ENCODE data around the gene ELMO1. TPM values are rescaled to one million over a fixed set of nuclear protein-coding genes. Genes with fewer than 3 reads are reported as not detected.

Gene ELMO1
- total and polyA plus RNA-seq, 9 donors = 8.9 to 48.9 (median 28.0) TPM

- 13 to 31% (median 20%) methylated on average over 4 of the region's 4 CpGs for WGBS, 3 donors
- Histone ChIP-seq H3K36me3 (no peaks in the 10 kb centered on the region), H3K27me3 (no peaks in the 10 kb centered on the region), H3K4me3 (no peak overlapping the region), H3K4me1 (ENCODE audit: insufficient read depth) (peaks cover 25% of the 10 kb centered on the region), H3K9me3 (no peaks in the 10 kb centered on the region), H3K27ac (peak overlapping the region in 1 of 2 donors; percentile 43)
- DNase-seq = peak; percentile 45 to 69 (median 64)
- TF ChIP-seq EP300 (IDR thresholded peaks at IDR 0.05) (no peak), POLR2A (IDR thresholded peaks at IDR 0.05) (no peak)
- TF ChIP-seq, protein P1, sequence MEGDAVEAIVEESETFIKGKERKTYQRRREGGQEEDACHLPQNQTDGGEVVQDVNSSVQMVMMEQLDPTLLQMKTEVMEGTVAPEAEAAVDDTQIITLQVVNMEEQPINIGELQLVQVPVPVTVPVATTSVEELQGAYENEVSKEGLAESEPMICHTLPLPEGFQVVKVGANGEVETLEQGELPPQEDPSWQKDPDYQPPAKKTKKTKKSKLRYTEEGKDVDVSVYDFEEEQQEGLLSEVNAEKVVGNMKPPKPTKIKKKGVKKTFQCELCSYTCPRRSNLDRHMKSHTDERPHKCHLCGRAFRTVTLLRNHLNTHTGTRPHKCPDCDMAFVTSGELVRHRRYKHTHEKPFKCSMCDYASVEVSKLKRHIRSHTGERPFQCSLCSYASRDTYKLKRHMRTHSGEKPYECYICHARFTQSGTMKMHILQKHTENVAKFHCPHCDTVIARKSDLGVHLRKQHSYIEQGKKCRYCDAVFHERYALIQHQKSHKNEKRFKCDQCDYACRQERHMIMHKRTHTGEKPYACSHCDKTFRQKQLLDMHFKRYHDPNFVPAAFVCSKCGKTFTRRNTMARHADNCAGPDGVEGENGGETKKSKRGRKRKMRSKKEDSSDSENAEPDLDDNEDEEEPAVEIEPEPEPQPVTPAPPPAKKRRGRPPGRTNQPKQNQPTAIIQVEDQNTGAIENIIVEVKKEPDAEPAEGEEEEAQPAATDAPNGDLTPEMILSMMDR (IDR thresholded peaks at IDR 0.05) = no peak
- intact Hi-C loops (cut with DNase I) = loop anchor here in 1 of 4 donors (10.0 kb wide), 1 partner anchor 161 kb away; the partner anchor contains the start of gene ELMO1
Measured at GRCh38 chr7:37284285-37284684, 164.4 kb downstream of the ELMO1 start.

DNA sequence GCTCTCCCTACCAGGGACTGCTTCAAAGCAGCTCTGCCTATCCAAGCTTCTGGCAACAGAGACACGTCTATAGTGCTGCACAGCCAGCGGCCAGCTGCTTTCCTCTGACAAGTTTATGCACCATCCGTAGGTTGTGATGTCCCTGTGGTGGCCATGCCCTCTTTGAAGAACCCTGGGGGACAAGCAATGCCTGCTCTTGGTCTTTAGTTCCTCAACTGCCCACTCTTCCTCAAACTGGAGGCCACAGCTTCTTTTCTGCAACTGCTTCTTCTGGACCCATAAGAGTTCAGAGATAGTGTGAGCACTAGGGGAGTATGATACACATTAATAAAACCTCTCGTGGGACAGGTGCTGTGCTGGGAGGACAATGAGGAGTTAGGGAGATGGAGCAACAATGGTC is 164.9 kb downstream of the ELMO1 start:
- no peak for DNase-seq
- 90 to 94% (median 91%) methylated on average over 4 of the region's 4 CpGs for WGBS, 3 donors
- H3K27me3 ChIP-seq = no peaks in the 10 kb centered on the region
- no peaks in the 10 kb centered on the region for H3K36me3 ChIP-seq
- peaks cover 25% of the 10 kb centered on the region for H3K4me1 ChIP-seq (ENCODE audit: insufficient read depth)
- no peaks in the 10 kb centered on the region for H3K9me3 ChIP-seq
- no peak overlapping the region for H3K4me3 ChIP-seq
- no peak for TF ChIP-seq POLR2A (IDR thresholded peaks at IDR 0.05)
- TF ChIP-seq, protein P1 (IDR thresholded peaks at IDR 0.05) = no peak
- no peak for TF ChIP-seq EP300 (IDR thresholded peaks at IDR 0.05)
- H3K27ac ChIP-seq = peak overlapping the region in 1 of 2 donors; percentile 43
- intact Hi-C loops (cut with DNase I) = loop anchor here in 1 of 4 donors (10.0 kb wide), 1 partner anchor 161 kb away; the partner anchor contains the start of gene ELMO1

DNA sequence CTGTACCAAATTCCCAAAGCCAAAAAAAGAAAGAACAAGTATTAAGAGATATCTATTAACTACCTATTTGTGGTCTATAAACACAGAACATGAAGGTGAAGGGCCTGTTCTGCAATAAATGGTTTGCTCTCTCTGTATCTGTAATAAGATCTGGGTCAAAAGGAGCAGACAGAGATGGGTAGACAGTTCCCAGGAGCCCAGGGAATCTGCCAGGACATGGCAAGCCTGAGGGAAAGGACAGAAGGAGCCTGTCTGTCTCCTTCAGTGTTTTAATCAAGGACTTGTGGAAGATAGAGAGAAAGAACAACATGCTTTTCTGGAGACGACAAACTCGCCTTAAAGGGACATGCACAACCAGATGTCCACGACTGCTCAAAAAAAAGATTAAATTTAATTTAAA is 165.7 kb downstream of the ELMO1 start:
- 58 to 69% (median 64%) methylated on average over 3 of the region's 3 CpGs for WGBS, 3 donors
- no peak for TF ChIP-seq POLR2A (IDR thresholded peaks at IDR 0.05)
- TF ChIP-seq, protein P1 (IDR thresholded peaks at IDR 0.05) = no peak
- no peak for TF ChIP-seq EP300 (IDR thresholded peaks at IDR 0.05)
- intact Hi-C loops (cut with DNase I) = loop anchor here in 1 of 4 donors (10.0 kb wide), 1 partner anchor 162 kb away; the partner anchor contains the start of gene ELMO1
- H3K27ac ChIP-seq = peak overlapping the region in 1 of 2 donors; percentile 13
- H3K36me3 ChIP-seq = no peaks in the 10 kb centered on the region
- no peak overlapping the region for H3K4me3 ChIP-seq
- no peak for DNase-seq
- peaks cover 25% of the 10 kb centered on the region for H3K4me1 ChIP-seq (ENCODE audit: insufficient read depth)
- H3K9me3 ChIP-seq = no peaks in the 10 kb centered on the region
- no peaks in the 10 kb centered on the region for H3K27me3 ChIP-seq

DNA sequence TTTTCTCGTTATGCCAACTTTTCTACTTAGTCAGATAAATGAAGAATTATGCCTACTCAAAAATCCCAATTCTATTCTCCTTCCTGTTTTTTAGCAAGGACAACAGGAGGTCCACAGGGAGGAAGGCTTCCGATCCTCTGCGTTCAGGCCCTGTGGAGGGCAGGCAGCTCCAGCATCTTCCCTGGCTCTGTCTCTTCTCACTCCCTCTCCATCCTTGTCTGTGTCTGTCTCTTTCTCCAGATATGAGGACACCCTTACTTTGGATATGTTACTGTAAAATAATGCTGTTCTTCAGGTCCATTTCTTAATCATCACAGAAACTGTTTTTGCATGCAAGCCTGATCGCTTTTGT is 166.6 kb downstream of the ELMO1 start:
- intact Hi-C loops (cut with DNase I) = loop anchor here in 1 of 4 donors (10.0 kb wide), 1 partner anchor 163 kb away; the partner anchor contains the start of gene ELMO1
- TF ChIP-seq, protein P1 (IDR thresholded peaks at IDR 0.05) = no peak
- no peak overlapping the region for H3K4me3 ChIP-seq
- DNase-seq = no peak
- H3K4me1 ChIP-seq (ENCODE audit: insufficient read depth) = peaks cover 25% of the 10 kb centered on the region
- WGBS, 3 donors = 71 to 82% (median 77%) methylated on average over 4 of the region's 4 CpGs
- no peaks in the 10 kb centered on the region for H3K9me3 ChIP-seq
- H3K36me3 ChIP-seq = no peaks in the 10 kb centered on the region
- H3K27me3 ChIP-seq = no peaks in the 10 kb centered on the region
- H3K27ac ChIP-seq = peak overlapping the region in 1 of 2 donors; percentile 36

Measured in ovary (tissue), 9 donors.